Smooth muscle cell (in vitro differentiated cells): Measurements from ENCODE around the gene CHRNE. TPM values are rescaled to one million over a fixed set of nuclear protein-coding genes. Genes with fewer than 3 reads are reported as not detected.

Source experiments
- DNase-seq: peaks from one replicate; lab custom pipeline; 2025; ENCODE audit not compliant: unreplicated experiment; lab: John Stamatoyannopoulos, UW
- H2AFZ ChIP-seq: fragments of 200-600 bp; sonication (generic); 2 replicates; pipeline ENCODE4 v1.6.0; 2016; ENCODE audit warnings: antibody characterized with exemption, low read depth, mild to moderate bottlenecking
- H3F3A ChIP-seq: fragments of 200-600 bp; sonication (generic); 2 replicates; pipeline ENCODE4 v1.6.0; 2017; ENCODE audit warnings: antibody characterized with exemption, low read depth
- H3K27ac ChIP-seq: fragments of 200-600 bp; sonication (generic); 2 replicates; pipeline ENCODE4 v1.5.1; 2016; ENCODE audit warnings: low read depth, mild to moderate bottlenecking
- H3K27me3 ChIP-seq: fragments of 200-600 bp; sonication (generic); 2 replicates; pipeline ENCODE4 v1.6.1; 2016; ENCODE audit warnings: low read depth, mild to moderate bottlenecking
- H3K36me3 ChIP-seq: fragments of 200-600 bp; sonication (generic); 2 replicates; pipeline ENCODE4 v1.5.1; 2016; ENCODE audit warnings: low read depth
- H3K4me1 ChIP-seq: fragments of 200-600 bp; sonication (generic); 2 replicates; pipeline ENCODE4 v1.5.1; 2016; ENCODE audit warnings: low read depth
- H3K4me2 ChIP-seq: fragments of 200-600 bp; sonication (generic); 2 replicates; pipeline ENCODE4 v1.6.0; 2016; ENCODE audit warnings: mild to moderate bottlenecking
- H3K4me3 ChIP-seq: fragments of 200-600 bp; sonication (generic); 2 replicates; pipeline ENCODE4 v1.5.1; 2016; ENCODE audit warnings: mild to moderate bottlenecking
- H3K79me2 ChIP-seq: fragments of 200-600 bp; sonication (generic); 2 replicates; pipeline ENCODE4 v1.6.0; 2016; ENCODE audit warnings: low read depth, mild to moderate bottlenecking
- H3K9ac ChIP-seq: fragments of 200-600 bp; sonication (generic); 2 replicates; pipeline ENCODE4 v1.6.0; 2016; ENCODE audit warnings: low read depth
- H3K9me3 ChIP-seq: fragments of 200-600 bp; sonication (generic); replicated peaks from 2 replicates; pipeline ENCODE4 v1.5.1; 2016; ENCODE audit warnings: low read depth
- H4K20me1 ChIP-seq: fragments of 200-600 bp; sonication (generic); 2 replicates; pipeline ENCODE4 v1.6.0; 2016; ENCODE audit warnings: low read depth
- CTCF ChIP-seq: fragments of 200-600 bp; sonication (generic); IDR thresholded peaks from 2 replicates; pipeline ENCODE4 v1.5.1; 2017; ENCODE audit warnings: borderline replicate concordance, mild to moderate bottlenecking, antibody characterized with exemption; ENCODE audit not compliant: insufficient read depth, poor library complexity, severe bottlenecking
- WGBS: methylation state at CpG from one replicate; pipeline ENCODE4 v1.1.7; 2016; ENCODE audit warnings: low lambda C conversion rate; 5-methylcytosine and 5-hydroxymethylcytosine counted together
- polyA plus RNA-seq: library from polyadenylated mRNA; unstranded; fragments of >200 nt; fragmentation: Nextera tagmentation; extraction: Ambion mirVana; gene quantifications from 2 replicates; pipeline ENCODE4 v1.2.1, GENCODE V29; 2016
- total RNA-seq: library from RNA; depleted of rRNA; stranded (reverse); fragments of >200 nt; gene quantifications from 2 replicates; pipeline ENCODE4 v1.2.3, GENCODE V29; 2014

The CHRNE gene
- total and polyA plus RNA-seq, 2 experiments from 2014 or later, result 1.7 to 2.7 TPM

DNA sequence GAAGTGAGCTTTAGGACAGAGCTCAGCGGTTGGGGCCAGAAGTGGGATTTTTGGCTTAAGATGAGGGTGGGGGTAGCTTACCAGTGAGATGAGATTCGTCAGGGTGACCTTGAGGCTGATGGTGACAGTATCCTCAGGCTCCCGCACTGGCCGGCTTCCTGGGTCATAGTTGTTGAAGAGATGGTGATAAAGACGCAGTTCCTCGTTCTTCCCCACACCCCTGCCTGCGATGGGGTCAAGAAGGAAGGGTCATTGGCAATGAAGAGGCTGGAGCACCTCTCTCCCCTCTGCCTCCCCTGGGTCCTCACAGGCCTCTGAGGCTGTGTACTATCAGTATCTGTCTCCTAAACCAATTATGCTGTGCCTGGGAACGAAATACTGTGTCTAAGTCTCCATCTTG, 358 bp downstream of the CHRNE start:
- no peaks in the 10 kb centered on the region for H4K20me1 ChIP-seq
- no peak overlapping the region for H3K9ac ChIP-seq
- no peaks in the 10 kb centered on the region for H3K27me3 ChIP-seq
- H3K36me3 ChIP-seq, result no peaks in the 10 kb centered on the region
- WGBS, result 87% methylated on average over 8 of the region's 8 CpGs
- H3K4me2 ChIP-seq, result no peak overlapping the region
- H3K27ac ChIP-seq, result no peak overlapping the region
- no peak for TF ChIP-seq CTCF
- H2AFZ ChIP-seq, result no peak overlapping the region
- H3F3A ChIP-seq, result peaks cover 8% of the 10 kb centered on the region
- no peaks in the 10 kb centered on the region for H3K9me3 ChIP-seq
- no peaks in the 10 kb centered on the region for H3K4me1 ChIP-seq
- no peak overlapping the region for H3K4me3 ChIP-seq
- no peaks in the 10 kb centered on the region for H3K79me2 ChIP-seq
- DNase-seq, result no peak

- no peaks in the 10 kb centered on the region for H3K27me3 ChIP-seq
Measured at GRCh38 chr17:4901648-4902344, 1.1 kb downstream of the CHRNE start.

GRCh38 chr17:4901108-4901647, 1.7 kb downstream of the CHRNE start:
- TF ChIP-seq CTCF, result no peak
- Histone ChIP-seq H3K4me2 (peak overlapping the region; percentile 82), H3K79me2 (no peaks in the 10 kb centered on the region), H3K36me3 (no peaks in the 10 kb centered on the region), H3K4me3 (no peak overlapping the region), H3K27me3 (no peaks in the 10 kb centered on the region), H3K27ac (no peak overlapping the region), H4K20me1 (no peaks in the 10 kb centered on the region), H2AFZ (no peak overlapping the region), H3K9ac (no peak overlapping the region), H3K4me1 (no peaks in the 10 kb centered on the region), H3F3A (peaks cover 8% of the 10 kb centered on the region), H3K9me3 (no peaks in the 10 kb centered on the region)
- whole genome bisulfite sequencing, result 93% methylated on average over 37 of the region's 37 CpGs
- DNase-seq, result no peak

More at GRCh38 chr17:4901648-4902344, 1.1 kb downstream of the CHRNE start:
- Histone ChIP-seq H3K36me3 (no peaks in the 10 kb centered on the region), H4K20me1 (no peaks in the 10 kb centered on the region), H3F3A (peaks cover 8% of the 10 kb centered on the region), H3K27ac (no peak overlapping the region), H2AFZ (no peak overlapping the region), H3K4me2 (no peak overlapping the region), H3K4me3 (no peak overlapping the region), H3K79me2 (no peaks in the 10 kb centered on the region), H3K9me3 (no peaks in the 10 kb centered on the region), H3K4me1 (no peaks in the 10 kb centered on the region), H3K9ac (no peak overlapping the region)
- no peak for TF ChIP-seq CTCF
- 97% methylated on average over 27 of the region's 48 CpGs for WGBS
- DNase-seq, result no peak
